Subcutaneous abdominal adipose tissue (tissue), 5 donors: ENCODE measurements around the gene SLC25A42.
A peak's percentile ranks its signal among the peaks of the same experiment; 100 is the strongest.
"Not testable (repeated sequence)": the region's sequence is repeated elsewhere in the genome, so short reads cannot be mapped to it uniquely, and the experiment has no call there.

ENCODE experiments used
- H3K27ac ChIP-seq: one replicate; pipeline ENCODE4 v1.7.0; 2013; ENCODE audit warnings: low read depth, mild to moderate bottlenecking, inconsistent platforms, low read length, moderate library complexity
- H3K27me3 ChIP-seq, 5 donors: one replicate each; pipeline ENCODE4 v1.7.0; 2013; ENCODE audit warnings: low read length in 5 of 5, inconsistent platforms in 1 of 5; ENCODE audit not compliant: control insufficient read depth in 5 of 5, insufficient read depth in 4 of 5
- H3K36me3 ChIP-seq, 5 donors: one replicate each; pipeline ENCODE4 v1.7.0; 2013; ENCODE audit warnings: low read length in 5 of 5; ENCODE audit not compliant: control insufficient read depth in 5 of 5, insufficient read depth in 5 of 5
- H3K4me1 ChIP-seq, 5 donors: one replicate each; pipeline ENCODE4 v1.7.0; 2013; ENCODE audit warnings: low read length in 5 of 5, mild to moderate bottlenecking in 3 of 5, moderate library complexity in 1 of 5; ENCODE audit not compliant: control insufficient read depth in 5 of 5, insufficient read depth in 5 of 5
- H3K4me3 ChIP-seq, 5 donors: one replicate each; pipeline ENCODE4 v1.7.0; 2013; ENCODE audit warnings: low read length in 5 of 5, low read depth in 1 of 5
- H3K9ac ChIP-seq, 5 donors: one replicate each; pipeline ENCODE4 v1.7.0; 2013; ENCODE audit warnings: low read length in 5 of 5, mild to moderate bottlenecking in 4 of 5, moderate library complexity in 3 of 5
- H3K9me3 ChIP-seq, 5 donors: one replicate each; pipeline ENCODE4 v1.7.0; 2013; ENCODE audit warnings: low read length in 5 of 5; ENCODE audit not compliant: control insufficient read depth in 5 of 5
- donor health status: healthy.
- donor health status: healthy.
- donor health status: healthy.
- donor health status: healthy.
- donor health status: healthy.

SLC25A42 gene

GRCh38 chr19:19126102-19126501, 62.3 kb downstream of the SLC25A42 start:
- H3K4me3 ChIP-seq, result no peak overlapping the region
- no peaks in the 10 kb centered on the region for H3K27me3 ChIP-seq
- H3K36me3 ChIP-seq, result peaks cover 2 to 28% (median 7%) of the 10 kb centered on the region in 5 donors
- H3K9ac ChIP-seq, result no peak overlapping the region
- no peak overlapping the region for H3K27ac ChIP-seq
- H3K4me1 ChIP-seq, result no peaks in the 10 kb centered on the region
- peaks cover 0 to 11% (median 5%) of the 10 kb centered on the region in 5 donors for H3K9me3 ChIP-seq

GRCh38 chr19:19131989-19132388, 68.2 kb downstream of the SLC25A42 start:
- no peaks in the 10 kb centered on the region for H3K27me3 ChIP-seq
- peaks cover 0 to 13% (median 11%) of the 10 kb centered on the region in 5 donors for H3K9me3 ChIP-seq
- peak overlapping the region in 3 of 5 donors; percentile 3 to 40 (median 8) for H3K4me3 ChIP-seq
- peaks cover 0 to 18% (median 0%) of the 10 kb centered on the region in 5 donors for H3K36me3 ChIP-seq
- no peak overlapping the region for H3K27ac ChIP-seq
- no peak overlapping the region for H3K9ac ChIP-seq
- H3K4me1 ChIP-seq, result peaks cover 0 to 7% (median 5%) of the 10 kb centered on the region in 5 donors

- Histone ChIP-seq H3K9ac (no peak overlapping the region), H3K27me3 (no peaks in the 10 kb centered on the region), H3K9me3 (peaks cover 0 to 13% (median 11%) of the 10 kb centered on the region in 5 donors), H3K4me3 (no peak overlapping the region), H3K4me1 (peaks cover 0 to 16% (median 14%) of the 10 kb centered on the region in 5 donors), H3K36me3 (peaks cover 0 to 16% (median 0%) of the 10 kb centered on the region in 5 donors), H3K27ac (no peak overlapping the region)
Observed at GRCh38 chr19:19132912-19133311, 69.1 kb downstream of the SLC25A42 start.

DNA sequence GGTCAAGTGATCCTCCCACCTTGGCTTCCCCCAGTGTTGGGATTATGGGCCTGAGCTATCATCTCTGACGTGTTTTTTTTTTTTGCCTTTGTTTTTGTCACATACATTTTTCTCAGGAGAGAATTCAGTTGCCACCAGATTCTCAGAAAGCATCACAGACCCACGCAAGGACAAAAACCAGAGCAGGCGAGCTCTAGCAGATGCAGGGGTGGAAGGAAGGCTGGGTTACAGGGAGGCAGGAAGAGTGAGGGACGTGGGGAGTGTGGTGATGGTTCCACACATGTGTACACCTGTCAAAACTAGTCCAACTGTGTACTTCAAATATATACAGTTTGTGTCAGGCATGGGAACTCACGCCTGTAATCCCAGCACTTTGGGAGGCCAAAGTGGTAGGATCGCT, 70.2 kb downstream of the SLC25A42 start:
- Histone ChIP-seq H3K9me3 (peaks cover 0 to 13% (median 11%) of the 10 kb centered on the region in 5 donors), H3K27ac (no peak overlapping the region), H3K4me3 (no peak overlapping the region), H3K36me3 (peaks cover 0 to 15% (median 0%) of the 10 kb centered on the region in 5 donors), H3K27me3 (no peaks in the 10 kb centered on the region), H3K4me1 (peaks cover 0 to 20% (median 17%) of the 10 kb centered on the region in 5 donors), H3K9ac (no peak overlapping the region)

- peak overlapping the region in 1 of 5 donors; percentile 25 for H3K9ac ChIP-seq
- peaks cover 0 to 13% (median 11%) of the 10 kb centered on the region in 5 donors for H3K9me3 ChIP-seq
- H3K36me3 ChIP-seq, result peaks cover 0 to 15% (median 0%) of the 10 kb centered on the region in 5 donors
- H3K4me3 ChIP-seq, result no peak overlapping the region
- H3K27me3 ChIP-seq, result no peaks in the 10 kb centered on the region
- H3K4me1 ChIP-seq, result peaks cover 0 to 20% (median 17%) of the 10 kb centered on the region in 5 donors
- no peak overlapping the region for H3K27ac ChIP-seq
Observed at GRCh38 chr19:19134687-19135158, 70.9 kb downstream of the SLC25A42 start.

GRCh38 chr19:19135713-19136112, 71.9 kb downstream of the SLC25A42 start:
- H3K27me3 ChIP-seq, H3K9ac ChIP-seq, H3K4me3 ChIP-seq, H3K27ac ChIP-seq: not testable (repeated sequence)
- Histone ChIP-seq H3K36me3 (peaks cover 0 to 10% (median 0%) of the 10 kb centered on the region in 5 donors), H3K9me3 (peaks cover 0 to 13% (median 11%) of the 10 kb centered on the region in 5 donors), H3K4me1 (peaks cover 0 to 20% (median 17%) of the 10 kb centered on the region in 5 donors)

- Histone ChIP-seq H3K27me3 (no peaks in the 10 kb centered on the region), H3K4me1 (peaks cover 0 to 20% (median 17%) of the 10 kb centered on the region in 5 donors), H3K9me3 (peaks cover 0 to 4% (median 3%) of the 10 kb centered on the region in 5 donors), H3K36me3 (peaks cover 0 to 3% (median 0%) of the 10 kb centered on the region in 5 donors), H3K4me3 (peak overlapping the region; percentile 79 to 94 (median 92)), H3K9ac (peak overlapping the region; percentile 87 to 100 (median 97)), H3K27ac (peak overlapping the region; percentile 54)
Observed at GRCh38 chr19:19137556-19138108, 73.8 kb downstream of the SLC25A42 start.

GRCh38 chr19:19138109-19138981, 74.6 kb downstream of the SLC25A42 start, which contains the start of gene TMEM161A:
Gene TMEM161A, minus strand, starts transcription at chr19:19138478. Its CDS starts 50 bp downstream, at chr19:19138428.
- Histone ChIP-seq H3K4me3 (peak within 1 kb of the TSS; percentile 79 to 94 (median 92)), H3K36me3 (no peaks in the 10 kb centered on the region), H3K27ac (peak within 1 kb of the TSS; percentile 54), H3K27me3 (no peaks in the 10 kb centered on the region), H3K9ac (peak within 1 kb of the TSS; percentile 87 to 100 (median 97)), H3K9me3 (no peaks in the 10 kb centered on the region), H3K4me1 (peaks cover 0 to 20% (median 17%) of the 10 kb centered on the region in 5 donors)

DNA sequence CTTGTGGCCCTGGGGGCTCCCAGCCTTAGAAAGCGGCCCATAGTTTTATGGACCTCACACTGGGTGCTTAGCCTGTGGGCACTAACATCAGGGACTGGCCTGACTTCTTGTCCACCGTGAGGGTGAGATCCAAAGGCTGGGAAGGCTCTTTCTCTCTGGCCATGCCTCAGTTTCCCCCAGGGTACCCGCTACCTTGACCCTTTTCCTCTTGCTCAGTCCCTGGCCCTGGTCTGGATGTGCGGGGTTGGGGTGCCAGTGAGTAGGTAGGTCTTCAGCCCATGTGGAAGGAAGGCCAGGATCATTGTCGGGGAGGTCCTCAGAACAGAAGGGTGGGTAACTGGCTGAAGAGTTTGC, 76.1 kb downstream of the SLC25A42 start:
- peaks cover 0 to 16% (median 13%) of the 10 kb centered on the region in 5 donors for H3K4me1 ChIP-seq
- H3K27me3 ChIP-seq, result no peaks in the 10 kb centered on the region
- H3K9ac ChIP-seq, result no peak overlapping the region
- no peaks in the 10 kb centered on the region for H3K36me3 ChIP-seq
- H3K9me3 ChIP-seq, result no peaks in the 10 kb centered on the region
- H3K4me3 ChIP-seq, result no peak overlapping the region
- no peak overlapping the region for H3K27ac ChIP-seq

DNA sequence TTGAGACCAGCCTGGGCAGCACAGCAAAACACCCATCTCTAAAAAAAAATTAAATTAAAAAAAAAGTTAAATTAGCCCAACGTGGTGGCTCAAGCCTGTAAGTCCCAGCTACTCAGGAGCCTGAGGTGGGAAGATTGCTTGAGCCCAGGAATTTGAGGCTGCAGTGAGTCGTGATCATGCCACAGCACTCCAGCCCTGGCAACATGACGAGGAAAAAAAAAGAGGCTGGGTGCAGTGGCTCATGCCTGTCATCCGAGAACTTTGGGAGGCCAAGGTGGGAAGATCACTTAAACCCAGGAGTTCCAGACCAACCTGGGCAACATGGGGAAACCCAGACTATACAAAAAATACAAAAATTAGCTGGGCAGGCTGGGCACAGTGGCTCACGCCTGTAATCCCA, 76.7 kb downstream of the SLC25A42 start:
- Histone ChIP-seq H3K9me3 (no peaks in the 10 kb centered on the region), H3K27me3 (no peaks in the 10 kb centered on the region), H3K4me1 (peaks cover 0 to 15% (median 13%) of the 10 kb centered on the region in 5 donors), H3K27ac (no peak overlapping the region), H3K4me3 (no peak overlapping the region), H3K9ac (no peak overlapping the region), H3K36me3 (no peaks in the 10 kb centered on the region)
